ENCODE data around the gene RIMBP2.

Gene RIMBP2

GRCh38 chr12:130602251-130602650, 113.8 kb downstream of the RIMBP2 start:
- TF ChIP-seq CTCF (conservative IDR thresholded peaks at IDR 0.05) = no peak
- H3K27ac ChIP-seq = no peak overlapping the region

- TF ChIP-seq CTCF (conservative IDR thresholded peaks at IDR 0.05) = no peak
- H3K27ac ChIP-seq = no peak overlapping the region
These were observed 114.8 kb downstream of the RIMBP2 start for GRCh38 chr12:130601327-130601726.

- H3K27ac ChIP-seq = no peak overlapping the region
- TF ChIP-seq CTCF (conservative IDR thresholded peaks at IDR 0.05) = no peak
These were observed 119.9 kb downstream of the RIMBP2 start for GRCh38 chr12:130596241-130596640.

- no peak overlapping the region for H3K27ac ChIP-seq
- TF ChIP-seq CTCF (conservative IDR thresholded peaks at IDR 0.05) = no peak
These were observed 120.5 kb downstream of the RIMBP2 start for GRCh38 chr12:130595566-130595965.

GRCh38 chr12:130593056-130593455, 123.0 kb downstream of the RIMBP2 start:
- no peak for TF ChIP-seq CTCF (conservative IDR thresholded peaks at IDR 0.05)

GRCh38 chr12:130592641-130593040, 123.5 kb downstream of the RIMBP2 start:
- TF ChIP-seq CTCF (conservative IDR thresholded peaks at IDR 0.05) = no peak
- no peak overlapping the region for H3K27ac ChIP-seq

More at GRCh38 chr12:130593056-130593455, 123.0 kb downstream of the RIMBP2 start:
- H3K27ac ChIP-seq = no peak overlapping the region

GRCh38 chr12:130591736-130592135, 124.4 kb downstream of the RIMBP2 start:
- no peak for TF ChIP-seq CTCF (conservative IDR thresholded peaks at IDR 0.05)
- H3K27ac ChIP-seq = no peak overlapping the region

GRCh38 chr12:130590685-130591084, 125.4 kb downstream of the RIMBP2 start:
- no peak for TF ChIP-seq CTCF (conservative IDR thresholded peaks at IDR 0.05)
- no peak overlapping the region for H3K27ac ChIP-seq

Data from VCaP (cell line).